HEK293 (cell line): ENCODE data around the gene PSD2.
A peak's percentile ranks its signal among the peaks of the same experiment; 100 is the strongest.

Experiments used
- CTCF ChIA-PET: fragments of 350-600 bp; formaldehyde crosslinking; extraction: SDS; loops from one replicate; lab custom pipeline; 2021; ENCODE audit warnings: antibody characterized with exemption; lab: Yijun Ruan, JAX
- POLR2A ChIA-PET: fragments of 300-600 bp; formaldehyde crosslinking; extraction: SDS; loops from one replicate; lab custom pipeline; 2020; ENCODE audit warnings: antibody characterized with exemption, inconsistent platforms; lab: Yijun Ruan, JAX
- H3K27ac ChIP-seq: fragments of 200-500 bp; sonication (Bioruptor generic); 2 replicates; pipeline ENCODE4 v1.5.1; 2014; ENCODE audit warnings: low read depth, low read length, control low read depth, inconsistent platforms; ENCODE audit errors: extremely low read depth
- H3K36me3 ChIP-seq, 2 experiments: fragments of 200-500 bp in 1 of 2; sonication (Bioruptor generic) in 1 of 2; 1 replicate in 1 of 2; 2 replicates in 1 of 2; pipeline ENCODE4 v1.5.1; 2014 to 2017; ENCODE audit warnings: inconsistent platforms in 2 of 2, low read length in 2 of 2; ENCODE audit not compliant: control insufficient read depth in 2 of 2, insufficient read depth in 1 of 2
- H3K4me1 ChIP-seq: fragments of 200-500 bp; sonication (Bioruptor generic); 2 replicates; pipeline ENCODE4 v1.5.1; 2014; ENCODE audit warnings: mild to moderate bottlenecking, low read length, inconsistent platforms; ENCODE audit not compliant: control insufficient read depth, insufficient read depth
- H3K4me3 ChIP-seq: 2 replicates; pipeline ENCODE4 v1.5.1; 2011; ENCODE audit warnings: low read depth, mild to moderate bottlenecking, control low read depth, low read length, moderate library complexity
- H3K9me3 ChIP-seq: fragments of 200-500 bp; sonication (Bioruptor generic); 2 replicates; pipeline ENCODE4 v1.5.1; 2014; ENCODE audit warnings: low read depth, low read length, inconsistent platforms; ENCODE audit not compliant: control insufficient read depth, insufficient read depth
- RBAK ChIP-seq: fragments of 450-650 bp; formaldehyde crosslinking; IDR thresholded peaks from 2 replicates; pipeline ENCODE4 v1.5.1; 2016; ENCODE audit warnings: missing biosample characterization, missing genetic modification characterization
- ZBTB48 ChIP-seq: fragments of 450-650 bp; formaldehyde crosslinking; IDR thresholded peaks from 2 replicates; pipeline ENCODE4 v1.5.1; 2016; ENCODE audit warnings: missing biosample characterization, missing genetic modification characterization
- ZFP37 ChIP-seq: fragments of 450-650 bp; formaldehyde crosslinking; IDR thresholded peaks from 2 replicates; pipeline ENCODE4 v1.5.1; 2016; ENCODE audit warnings: missing biosample characterization, missing genetic modification characterization
- ZNF624 ChIP-seq: fragments of 450-650 bp; formaldehyde crosslinking; IDR thresholded peaks from 2 replicates; pipeline ENCODE4 v1.5.1; 2017; ENCODE audit warnings: missing biosample characterization, missing genetic modification characterization
- ZNF670 ChIP-seq: fragments of 450-650 bp; formaldehyde crosslinking; IDR thresholded peaks from 2 replicates; pipeline ENCODE4 v1.5.1; 2016; ENCODE audit warnings: missing biosample characterization, missing genetic modification characterization, low read depth
- TF ChIP-seq, protein P1 (sequence below): fragments of 450-650 bp; formaldehyde crosslinking; IDR thresholded peaks from 2 replicates; pipeline ENCODE4 v1.5.1; 2016; ENCODE audit warnings: missing biosample characterization, missing genetic modification characterization
- TF ChIP-seq, protein P2 (sequence below): fragments of 450-650 bp; formaldehyde crosslinking; IDR thresholded peaks from 2 replicates; pipeline ENCODE4 v1.5.1; 2016; ENCODE audit warnings: missing biosample characterization, missing genetic modification characterization, low read depth
- TF ChIP-seq, protein P3 (sequence below): fragments of 450-650 bp; IDR thresholded peaks from 2 replicates; pipeline ENCODE4 v1.5.1; 2018; ENCODE audit warnings: missing biosample characterization, mild to moderate bottlenecking, missing genetic modification characterization
- TF ChIP-seq, protein P4 (sequence below): fragments of 450-650 bp; formaldehyde crosslinking; IDR thresholded peaks from 2 replicates; pipeline ENCODE4 v1.5.1; 2016; ENCODE audit warnings: missing biosample characterization, missing genetic modification characterization
- TF ChIP-seq, protein P5 (sequence below): fragments of 450-650 bp; formaldehyde crosslinking; IDR thresholded peaks from 2 replicates; pipeline ENCODE4 v1.5.1; 2016; ENCODE audit warnings: missing biosample characterization, missing genetic modification characterization

Gene PSD2

DNA sequence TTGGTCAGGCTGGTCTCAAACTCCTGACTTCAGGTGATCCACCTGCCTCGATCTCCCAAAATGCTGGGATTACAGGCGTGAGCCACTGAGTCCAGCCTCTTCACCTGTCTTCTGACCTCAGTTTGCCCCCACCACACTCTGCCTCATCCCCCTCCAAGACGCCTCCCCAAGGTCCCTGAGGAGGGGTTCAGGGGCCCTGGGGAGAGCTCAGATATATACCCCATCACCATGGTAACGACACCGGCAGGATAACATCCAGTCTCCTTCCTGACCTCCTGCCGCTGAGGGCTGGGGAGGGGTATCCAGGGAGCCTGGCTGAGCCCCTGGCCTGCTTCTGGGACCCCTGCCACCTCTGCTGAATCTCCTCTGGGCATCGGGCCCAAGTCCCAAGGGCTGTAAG, 19.7 kb upstream of the PSD2 start:
- H3K4me1 ChIP-seq = no peaks in the 10 kb centered on the region
- no peaks in the 10 kb centered on the region for H3K36me3 ChIP-seq
- CTCF ChIA-PET = interaction anchor here (0.5 to 7.1 kb wide), 22 partner anchors 9 to 373 kb away, joined by 3 to 63 read pairs (median 3); no protein-coding TSS in a partner anchor
- POLR2A ChIA-PET = interaction anchor here (1.1 to 1.7 kb wide), 2 partner anchors 12 to 482 kb away, joined by 3 to 5 read pairs; partner anchors contain the start of gene MATR3
- TF ChIP-seq ZFP37 (tag by site-specific recombination) = no peak
- TF ChIP-seq, protein P1, sequence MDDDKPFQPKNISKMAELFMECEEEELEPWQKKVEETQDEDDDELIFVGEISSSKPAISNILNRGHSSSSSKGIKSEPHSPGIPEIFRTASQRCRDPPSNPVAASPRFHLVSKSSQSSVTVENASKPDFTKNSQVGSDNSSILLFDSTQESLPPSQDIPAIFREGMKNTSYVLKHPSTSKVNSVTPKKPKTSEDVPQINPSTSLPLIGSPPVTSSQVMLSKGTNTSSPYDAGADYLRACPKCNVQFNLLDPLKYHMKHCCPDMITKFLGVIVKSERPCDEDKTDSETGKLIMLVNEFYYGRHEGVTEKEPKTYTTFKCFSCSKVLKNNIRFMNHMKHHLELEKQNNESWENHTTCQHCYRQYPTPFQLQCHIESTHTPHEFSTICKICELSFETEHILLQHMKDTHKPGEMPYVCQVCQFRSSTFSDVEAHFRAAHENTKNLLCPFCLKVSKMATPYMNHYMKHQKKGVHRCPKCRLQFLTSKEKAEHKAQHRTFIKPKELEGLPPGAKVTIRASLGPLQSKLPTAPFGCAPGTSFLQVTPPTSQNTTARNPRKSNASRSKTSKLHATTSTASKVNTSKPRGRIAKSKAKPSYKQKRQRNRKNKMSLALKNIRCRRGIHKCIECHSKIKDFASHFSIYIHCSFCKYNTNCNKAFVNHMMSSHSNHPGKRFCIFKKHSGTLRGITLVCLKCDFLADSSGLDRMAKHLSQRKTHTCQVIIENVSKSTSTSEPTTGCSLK = no peak
- TF ChIP-seq, protein P2, sequence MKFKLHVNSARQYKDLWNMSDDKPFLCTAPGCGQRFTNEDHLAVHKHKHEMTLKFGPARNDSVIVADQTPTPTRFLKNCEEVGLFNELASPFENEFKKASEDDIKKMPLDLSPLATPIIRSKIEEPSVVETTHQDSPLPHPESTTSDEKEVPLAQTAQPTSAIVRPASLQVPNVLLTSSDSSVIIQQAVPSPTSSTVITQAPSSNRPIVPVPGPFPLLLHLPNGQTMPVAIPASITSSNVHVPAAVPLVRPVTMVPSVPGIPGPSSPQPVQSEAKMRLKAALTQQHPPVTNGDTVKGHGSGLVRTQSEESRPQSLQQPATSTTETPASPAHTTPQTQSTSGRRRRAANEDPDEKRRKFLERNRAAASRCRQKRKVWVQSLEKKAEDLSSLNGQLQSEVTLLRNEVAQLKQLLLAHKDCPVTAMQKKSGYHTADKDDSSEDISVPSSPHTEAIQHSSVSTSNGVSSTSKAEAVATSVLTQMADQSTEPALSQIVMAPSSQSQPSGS (tag by site-specific recombination) = no peak
- TF ChIP-seq, protein P3, sequence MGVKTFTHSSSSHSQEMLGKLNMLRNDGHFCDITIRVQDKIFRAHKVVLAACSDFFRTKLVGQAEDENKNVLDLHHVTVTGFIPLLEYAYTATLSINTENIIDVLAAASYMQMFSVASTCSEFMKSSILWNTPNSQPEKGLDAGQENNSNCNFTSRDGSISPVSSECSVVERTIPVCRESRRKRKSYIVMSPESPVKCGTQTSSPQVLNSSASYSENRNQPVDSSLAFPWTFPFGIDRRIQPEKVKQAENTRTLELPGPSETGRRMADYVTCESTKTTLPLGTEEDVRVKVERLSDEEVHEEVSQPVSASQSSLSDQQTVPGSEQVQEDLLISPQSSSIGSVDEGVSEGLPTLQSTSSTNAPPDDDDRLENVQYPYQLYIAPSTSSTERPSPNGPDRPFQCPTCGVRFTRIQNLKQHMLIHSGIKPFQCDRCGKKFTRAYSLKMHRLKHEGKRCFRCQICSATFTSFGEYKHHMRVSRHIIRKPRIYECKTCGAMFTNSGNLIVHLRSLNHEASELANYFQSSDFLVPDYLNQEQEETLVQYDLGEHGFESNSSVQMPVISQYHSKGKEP (tag by site-specific recombination) = no peak
- no peak for TF ChIP-seq ZNF670 (tag by site-specific recombination)
- no peak for TF ChIP-seq RBAK (tag by site-specific recombination)
- TF ChIP-seq ZNF624 = no peak
- TF ChIP-seq, protein P4, sequence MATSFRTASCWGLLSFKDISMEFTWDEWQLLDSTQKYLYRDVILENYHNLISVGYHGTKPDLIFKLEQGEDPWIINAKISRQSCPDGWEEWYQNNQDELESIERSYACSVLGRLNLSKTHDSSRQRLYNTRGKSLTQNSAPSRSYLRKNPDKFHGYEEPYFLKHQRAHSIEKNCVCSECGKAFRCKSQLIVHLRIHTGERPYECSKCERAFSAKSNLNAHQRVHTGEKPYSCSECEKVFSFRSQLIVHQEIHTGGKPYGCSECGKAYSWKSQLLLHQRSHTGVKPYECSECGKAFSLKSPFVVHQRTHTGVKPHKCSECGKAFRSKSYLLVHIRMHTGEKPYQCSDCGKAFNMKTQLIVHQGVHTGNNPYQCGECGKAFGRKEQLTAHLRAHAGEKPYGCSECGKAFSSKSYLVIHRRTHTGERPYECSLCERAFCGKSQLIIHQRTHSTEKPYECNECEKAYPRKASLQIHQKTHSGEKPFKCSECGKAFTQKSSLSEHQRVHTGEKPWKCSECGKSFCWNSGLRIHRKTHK (tag by site-specific recombination) = no peak
- no peak overlapping the region for H3K4me3 ChIP-seq
- H3K27ac ChIP-seq = no peak overlapping the region
- H3K9me3 ChIP-seq = no peaks in the 10 kb centered on the region

DNA sequence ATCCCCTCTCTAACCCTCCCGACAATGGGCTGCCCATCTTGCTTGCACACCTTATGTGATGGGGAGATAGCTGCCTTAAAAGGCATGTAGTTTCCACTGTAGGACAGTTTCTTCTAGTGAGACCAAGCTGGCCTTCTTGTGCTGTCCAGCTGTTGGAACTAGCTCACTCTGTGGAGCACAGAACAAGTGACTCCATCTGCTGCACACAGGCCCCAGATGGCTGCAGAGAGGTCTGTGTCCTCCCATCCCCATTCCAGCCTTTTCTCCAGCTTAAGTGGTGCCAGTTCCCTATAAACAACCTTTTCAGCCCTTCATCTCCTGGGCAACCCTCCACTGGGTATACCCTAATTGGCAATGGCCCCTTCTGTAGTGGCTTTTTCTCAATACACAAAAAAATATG, 18.7 kb upstream of the PSD2 start:
- no peaks in the 10 kb centered on the region for H3K9me3 ChIP-seq
- no peaks in the 10 kb centered on the region for H3K36me3 ChIP-seq
- no peak overlapping the region for H3K27ac ChIP-seq
- no peaks in the 10 kb centered on the region for H3K4me1 ChIP-seq
- H3K4me3 ChIP-seq = no peak overlapping the region
- ChIA-PET POLR2A (interaction anchor here (0.5 kb wide), 1 partner anchor 192 kb away, joined by 3 read pairs; no protein-coding TSS in a partner anchor), CTCF (interaction anchor here (0.6 to 7.1 kb wide), 15 partner anchors 10 to 374 kb away, joined by 3 to 63 read pairs (median 4); no protein-coding TSS in a partner anchor)
- TF ChIP-seq, protein P5, sequence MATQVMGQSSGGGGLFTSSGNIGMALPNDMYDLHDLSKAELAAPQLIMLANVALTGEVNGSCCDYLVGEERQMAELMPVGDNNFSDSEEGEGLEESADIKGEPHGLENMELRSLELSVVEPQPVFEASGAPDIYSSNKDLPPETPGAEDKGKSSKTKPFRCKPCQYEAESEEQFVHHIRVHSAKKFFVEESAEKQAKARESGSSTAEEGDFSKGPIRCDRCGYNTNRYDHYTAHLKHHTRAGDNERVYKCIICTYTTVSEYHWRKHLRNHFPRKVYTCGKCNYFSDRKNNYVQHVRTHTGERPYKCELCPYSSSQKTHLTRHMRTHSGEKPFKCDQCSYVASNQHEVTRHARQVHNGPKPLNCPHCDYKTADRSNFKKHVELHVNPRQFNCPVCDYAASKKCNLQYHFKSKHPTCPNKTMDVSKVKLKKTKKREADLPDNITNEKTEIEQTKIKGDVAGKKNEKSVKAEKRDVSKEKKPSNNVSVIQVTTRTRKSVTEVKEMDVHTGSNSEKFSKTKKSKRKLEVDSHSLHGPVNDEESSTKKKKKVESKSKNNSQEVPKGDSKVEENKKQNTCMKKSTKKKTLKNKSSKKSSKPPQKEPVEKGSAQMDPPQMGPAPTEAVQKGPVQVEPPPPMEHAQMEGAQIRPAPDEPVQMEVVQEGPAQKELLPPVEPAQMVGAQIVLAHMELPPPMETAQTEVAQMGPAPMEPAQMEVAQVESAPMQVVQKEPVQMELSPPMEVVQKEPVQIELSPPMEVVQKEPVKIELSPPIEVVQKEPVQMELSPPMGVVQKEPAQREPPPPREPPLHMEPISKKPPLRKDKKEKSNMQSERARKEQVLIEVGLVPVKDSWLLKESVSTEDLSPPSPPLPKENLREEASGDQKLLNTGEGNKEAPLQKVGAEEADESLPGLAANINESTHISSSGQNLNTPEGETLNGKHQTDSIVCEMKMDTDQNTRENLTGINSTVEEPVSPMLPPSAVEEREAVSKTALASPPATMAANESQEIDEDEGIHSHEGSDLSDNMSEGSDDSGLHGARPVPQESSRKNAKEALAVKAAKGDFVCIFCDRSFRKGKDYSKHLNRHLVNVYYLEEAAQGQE = 0 out of 2 replicates have a peak, but pooled peaks have one; percentile 40
- no peak for TF ChIP-seq ZBTB48 (tag by site-specific recombination)
